PFSK-1 (cell line): ENCODE measurements around the gene TINAG.

Experiments
- FOXP2 ChIP-seq: optimal IDR thresholded peaks from 2 replicates; pipeline ENCODE3; 2011; ENCODE audit warnings: borderline replicate concordance, control low read depth, inconsistent platforms; ENCODE audit not compliant: insufficient read depth; ENCODE audit errors: extremely low read length, extremely low read depth
- POLR2AphosphoS5 ChIP-seq: IDR thresholded peaks from 2 replicates; pipeline ENCODE4 v1.6.1; 2012; ENCODE audit warnings: low read depth, mild to moderate bottlenecking, control low read depth, low read length, moderate library complexity
- REST ChIP-seq, 2 experiments: IDR thresholded peaks; 2 replicates each; pipeline versions ENCODE4 v1.6.1 to v1.8.0; 2011 to 2012; ENCODE audit warnings: low read depth in 2 of 2, low read length in 2 of 2, control low read depth in 1 of 2, inconsistent platforms in 1 of 2, mild to moderate bottlenecking in 1 of 2, moderate library complexity in 1 of 2; ENCODE audit not compliant: insufficient read depth in 1 of 2
- SIN3A ChIP-seq: IDR thresholded peaks from 2 replicates; pipeline ENCODE4 v1.6.1; 2012; ENCODE audit warnings: mild to moderate bottlenecking, low read length, moderate library complexity, borderline replicate concordance; ENCODE audit not compliant: insufficient read depth
- TAF1 ChIP-seq: IDR thresholded peaks from 2 replicates; pipeline ENCODE4 v1.6.1; 2012; ENCODE audit warnings: low read length, control low read depth, borderline replicate concordance; ENCODE audit not compliant: insufficient read depth

The TINAG gene

GRCh38 chr6:54301770-54302169 lies 6.5 kb upstream of the TINAG start:
- TF ChIP-seq SIN3A (no peak), POLR2AphosphoS5 (no peak), FOXP2 (no peak), REST (IDR thresholded peaks at IDR 0.05; ENCODE audit: insufficient read depth in 1 of 2, low read depth in 2 of 2, low read length in 2 of 2) (no peak), TAF1 (no peak)

GRCh38 chr6:54307439-54307910 lies 766 bp upstream of the TINAG start:
- TF ChIP-seq FOXP2 (no peak), TAF1 (no peak), REST (IDR thresholded peaks at IDR 0.05; ENCODE audit: insufficient read depth in 1 of 2, low read depth in 2 of 2, low read length in 2 of 2) (no peak), POLR2AphosphoS5 (no peak), SIN3A (no peak)

- no peak for TF ChIP-seq FOXP2
- TF ChIP-seq POLR2AphosphoS5: no peak
- TF ChIP-seq REST (IDR thresholded peaks at IDR 0.05; ENCODE audit: insufficient read depth in 1 of 2, low read depth in 2 of 2, low read length in 2 of 2): no peak
- TF ChIP-seq SIN3A: no peak
- TF ChIP-seq TAF1: no peak
Measured at GRCh38 chr6:54308986-54309315, 710 bp downstream of the TINAG start.

GRCh38 chr6:54310377-54311152 lies 2.3 kb downstream of the TINAG start:
- TF ChIP-seq TAF1 (no peak), FOXP2 (no peak), SIN3A (no peak), REST (IDR thresholded peaks at IDR 0.05; ENCODE audit: insufficient read depth in 1 of 2, low read depth in 2 of 2, low read length in 2 of 2) (no peak), POLR2AphosphoS5 (no peak)

- TF ChIP-seq SIN3A: no peak
- TF ChIP-seq POLR2AphosphoS5: no peak
- TF ChIP-seq TAF1: no peak
- no peak for TF ChIP-seq FOXP2
- no peak for TF ChIP-seq REST (IDR thresholded peaks at IDR 0.05; ENCODE audit: insufficient read depth in 1 of 2, low read depth in 2 of 2, low read length in 2 of 2)
Measured at GRCh38 chr6:54315656-54316055, 7.4 kb downstream of the TINAG start.
